Adrenal gland (tissue), 12 donors: Measurements from ENCODE around the gene AGBL4. TPM values are rescaled to one million over a fixed set of nuclear protein-coding genes. Genes with fewer than 3 reads are reported as not detected.
A peak's percentile ranks its signal among the peaks of the same experiment; 100 is the strongest.

Experiments used
- DNase-seq, 7 donors: peaks; one replicate each; pipeline ENCODE4 v3.0.0-alpha.2; 2019 to 2020
- H3K27ac ChIP-seq, 5 donors: fragments of 200-600 bp; sonication (generic) in 4 of 5; 1 replicate in 3 of 5; 2 replicates in 2 of 5; pipeline versions ENCODE4 v1.5.1 to v1.8.0; 2016 to 2020; ENCODE audit warnings: mild to moderate bottlenecking in 1 of 5
- H3K27me3 ChIP-seq: fragments of 200-600 bp; 2 replicates; pipeline ENCODE4 v1.8.0; 2021
- H3K36me3 ChIP-seq, 2 donors: fragments of 200-600 bp; replicated peaks in 1 of 2; 1 replicate in 1 of 2; 2 replicates in 1 of 2; pipeline versions ENCODE4 v1.5.1 to v1.8.0; 2018 to 2022
- H3K4me1 ChIP-seq, 2 donors: fragments of 200-600 bp; replicated peaks in 1 of 2; 1 replicate in 1 of 2; 2 replicates in 1 of 2; pipeline versions ENCODE4 v1.5.1 to v1.8.0; 2018 to 2021
- H3K4me3 ChIP-seq, 4 donors: fragments of 200-600 bp; sonication (generic) in 3 of 4; one replicate each; pipeline ENCODE4 v1.5.1; 2016 to 2018
- H3K9me3 ChIP-seq, 3 donors: fragments of 200-600 bp; sonication (generic) in 1 of 3; replicated peaks in 1 of 3; 1 replicate in 2 of 3; 2 replicates in 1 of 3; pipeline versions ENCODE4 v1.5.1 to v1.8.0; 2016 to 2021
- POLR2A ChIP-seq, 2 donors: fragments of 450-650 bp; IDR thresholded peaks; one replicate each; pipeline ENCODE4 v1.6.1; 2017; ENCODE audit warnings: antibody characterized with exemption in 2 of 2, mild to moderate bottlenecking in 2 of 2, moderate library complexity in 1 of 2
- WGBS, 4 donors: extraction: QIAGEN DNeasy Blood & Tissue Kit in 2 of 4; methylation state at CpG; one replicate each; pipeline versions ENCODE4 v1.1.5 to v1.1.7; 2013 to 2017; 5-methylcytosine and 5-hydroxymethylcytosine counted together
- intact Hi-C, 2 donors: fragments of 100-400 bp; cut with DNase I; formaldehyde crosslinking; loops; one replicate each; pipeline versions ENCODE4 v1.14.1 to v1.15.0; 2022 to 2023
- polyA plus RNA-seq, 3 donors: library from polyadenylated mRNA; stranded (reverse); fragments of 200-250 nt in 2 of 3; fragments of 350-450 nt in 1 of 3; fragmentation: Illumina TruSeq in 1 of 3; extraction: RNeasy Lipid Tissue Mini Kit (QIAGEN cat#74804) in 1 of 3; gene quantifications; one replicate each; pipeline ENCODE4 v1.2.3, GENCODE V29; 2013 to 2014
- total RNA-seq, 9 donors: library from RNA; depleted of rRNA in 4 of 9; stranded (reverse); fragments of >200 nt in 4 of 9; fragments of 120-200 nt in 1 of 9; fragmentation: NEBNext Ultra II Directional in 1 of 9; extraction: Animal tissue kit (Norgen Biotek cat#: 25700) in 1 of 9; gene quantifications; one replicate each; pipeline versions ENCODE4 v1.1.0 to v1.2.4, GENCODE V29; 2013 to 2023
- TF ChIP-seq, protein P1 (sequence below), 6 experiments: fragments of 450-650 bp in 4 of 6; fragments of 200-600 bp in 2 of 6; sonication (generic) in 1 of 6; IDR thresholded peaks; 1 replicate in 5 of 6; 2 replicates in 1 of 6; pipeline versions ENCODE4 v1.5.1 to v1.8.0; 2016 to 2021; ENCODE audit warnings: antibody characterized with exemption in 6 of 6, mild to moderate bottlenecking in 2 of 6, moderate library complexity in 1 of 6
- donor health status: healthy with polysubstance abuse.
- donor health status: Bipolar disorder and iron deficiency.
- donor health status: DM: yes; HTN: yes; CAD: no.
- donor health status: DM: no; HTN: no; CAD: no.
- donor health status: DM: no; HTN: no; CAD: no.
- donor health status: DM: yes; HTN: yes; CAD: no.

AGBL4 gene
- total and polyA plus RNA-seq, 12 donors = 0.10 to 1.9 (median 0.80) TPM; not detected in 2

DNA sequence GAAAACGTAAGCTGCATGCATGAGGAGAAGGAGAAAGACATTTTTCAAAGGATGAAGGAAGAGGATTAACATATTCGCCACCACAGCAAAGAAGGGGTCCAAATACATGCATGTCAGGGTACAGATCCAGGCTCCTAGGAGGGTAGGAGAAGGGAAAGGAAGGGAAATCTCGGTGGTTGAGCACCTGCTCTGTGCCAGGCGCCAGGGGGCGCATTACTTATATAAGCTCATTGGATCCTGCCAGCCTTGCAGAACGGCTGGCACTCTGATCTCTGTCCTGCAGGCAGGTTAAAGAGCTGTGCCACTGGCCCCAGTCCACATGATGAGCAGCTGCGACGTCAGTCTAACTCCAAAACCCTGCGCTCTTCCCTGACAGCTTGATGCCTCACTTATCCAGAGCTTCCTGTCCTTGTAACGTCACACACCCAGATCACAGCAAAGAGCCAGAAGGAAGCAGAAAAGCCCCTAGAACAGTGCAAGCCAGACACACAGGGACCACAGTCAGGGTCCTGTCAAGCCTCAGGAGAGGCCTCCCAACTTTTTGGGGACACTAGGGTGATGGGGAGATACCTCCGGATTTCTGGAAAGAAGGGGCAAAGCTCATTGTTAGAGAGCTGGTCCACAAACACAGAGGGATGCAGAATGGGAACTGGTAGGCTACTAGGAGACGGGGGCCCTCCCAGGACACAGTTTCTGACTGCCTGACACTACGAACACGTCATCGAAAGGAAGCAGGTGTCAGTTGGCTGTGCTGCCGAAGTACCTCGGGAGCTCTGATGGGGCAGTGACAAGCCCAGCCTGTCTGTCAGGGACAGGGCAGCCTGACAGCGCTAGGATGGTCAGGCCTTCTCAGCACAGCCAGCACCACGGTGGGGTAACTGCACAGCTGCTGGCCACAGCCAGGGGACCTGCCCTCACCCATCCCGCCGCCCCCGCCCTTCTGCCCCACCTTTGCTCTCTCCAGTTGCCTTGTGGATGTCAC is 1346.2 kb downstream of the AGBL4 start:
- 42 to 57% (median 48%) methylated on average over 8 to 22 of the region's 22 CpGs for WGBS, 4 donors
- H3K27ac ChIP-seq = peak overlapping the region in 2 of 5 donors; percentile 16 to 31
- H3K27me3 ChIP-seq = no peaks in the 10 kb centered on the region
- H3K4me3 ChIP-seq = no peak overlapping the region
- no peaks in the 10 kb centered on the region for H3K36me3 ChIP-seq
- no peaks in the 10 kb centered on the region for H3K9me3 ChIP-seq
- intact Hi-C loops = no loop called here
- peak in 1 of 2 donors; percentile 33 for TF ChIP-seq POLR2A (IDR thresholded peaks at IDR 0.05)
- TF ChIP-seq, protein P1, sequence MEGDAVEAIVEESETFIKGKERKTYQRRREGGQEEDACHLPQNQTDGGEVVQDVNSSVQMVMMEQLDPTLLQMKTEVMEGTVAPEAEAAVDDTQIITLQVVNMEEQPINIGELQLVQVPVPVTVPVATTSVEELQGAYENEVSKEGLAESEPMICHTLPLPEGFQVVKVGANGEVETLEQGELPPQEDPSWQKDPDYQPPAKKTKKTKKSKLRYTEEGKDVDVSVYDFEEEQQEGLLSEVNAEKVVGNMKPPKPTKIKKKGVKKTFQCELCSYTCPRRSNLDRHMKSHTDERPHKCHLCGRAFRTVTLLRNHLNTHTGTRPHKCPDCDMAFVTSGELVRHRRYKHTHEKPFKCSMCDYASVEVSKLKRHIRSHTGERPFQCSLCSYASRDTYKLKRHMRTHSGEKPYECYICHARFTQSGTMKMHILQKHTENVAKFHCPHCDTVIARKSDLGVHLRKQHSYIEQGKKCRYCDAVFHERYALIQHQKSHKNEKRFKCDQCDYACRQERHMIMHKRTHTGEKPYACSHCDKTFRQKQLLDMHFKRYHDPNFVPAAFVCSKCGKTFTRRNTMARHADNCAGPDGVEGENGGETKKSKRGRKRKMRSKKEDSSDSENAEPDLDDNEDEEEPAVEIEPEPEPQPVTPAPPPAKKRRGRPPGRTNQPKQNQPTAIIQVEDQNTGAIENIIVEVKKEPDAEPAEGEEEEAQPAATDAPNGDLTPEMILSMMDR (IDR thresholded peaks at IDR 0.05) = peak; percentile 59 to 79 (median 78)
- H3K4me1 ChIP-seq = peaks cover 19 to 31% of the 10 kb centered on the region in 2 donors
- peak; percentile 84 to 92 (median 87) for DNase-seq

DNA sequence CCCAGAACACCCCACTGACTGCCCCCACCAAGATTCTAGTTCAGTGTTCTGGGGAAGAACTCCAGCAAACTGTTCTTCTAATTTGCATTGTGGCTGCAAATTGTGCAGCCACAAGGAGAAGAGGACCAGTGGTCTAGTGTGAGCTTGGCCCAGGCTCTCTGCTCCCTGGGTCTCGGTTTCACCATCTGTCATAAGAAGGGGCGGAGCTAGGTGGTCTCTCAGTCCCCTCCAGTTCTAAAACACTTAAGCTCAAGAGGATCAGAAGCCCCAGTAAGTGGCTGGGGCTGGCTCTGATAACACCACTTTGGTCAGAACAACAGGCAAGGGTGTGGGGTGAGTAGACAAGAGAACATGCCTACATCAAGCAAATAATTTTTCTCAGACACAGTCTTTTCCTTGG is 1346.9 kb downstream of the AGBL4 start:
- H3K27ac ChIP-seq = no peak overlapping the region
- intact Hi-C loops = no loop called here
- H3K4me3 ChIP-seq = no peak overlapping the region
- DNase-seq = no peak
- WGBS, 4 donors = 44 to 78% (median 73%) methylated on average over 2 of the region's 2 CpGs; no CpG with 5 or more reads in 1 of the 4 donors
- TF ChIP-seq, protein P1 (IDR thresholded peaks at IDR 0.05) = no peak
- no peak for TF ChIP-seq POLR2A (IDR thresholded peaks at IDR 0.05)
- H3K36me3 ChIP-seq = no peaks in the 10 kb centered on the region
- H3K9me3 ChIP-seq = no peaks in the 10 kb centered on the region
- no peaks in the 10 kb centered on the region for H3K27me3 ChIP-seq
- peaks cover 19 to 31% of the 10 kb centered on the region in 2 donors for H3K4me1 ChIP-seq

DNA sequence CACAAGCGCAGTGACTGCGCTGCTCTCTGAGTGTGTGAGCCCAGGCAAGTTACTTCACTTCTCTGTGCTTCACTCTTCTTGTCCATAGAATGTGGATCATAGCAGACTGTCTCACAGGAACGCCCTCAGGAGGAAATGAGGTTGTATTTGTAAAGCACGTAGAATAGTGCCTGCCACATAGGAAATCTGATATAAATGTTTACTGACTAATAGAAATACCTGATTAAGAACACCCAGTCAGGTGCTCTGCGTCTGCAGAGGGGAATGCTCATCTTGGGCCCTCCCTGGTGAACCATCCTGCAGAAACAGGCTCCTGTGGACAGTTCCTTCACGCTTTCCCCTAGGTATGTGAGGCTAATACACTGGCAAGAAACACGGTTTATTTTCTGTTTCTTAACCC is 1347.4 kb downstream of the AGBL4 start:
- Histone ChIP-seq H3K4me1 (peaks cover 18 to 30% of the 10 kb centered on the region in 2 donors), H3K9me3 (no peaks in the 10 kb centered on the region), H3K36me3 (no peaks in the 10 kb centered on the region), H3K27ac (no peak overlapping the region), H3K4me3 (no peak overlapping the region), H3K27me3 (no peaks in the 10 kb centered on the region)
- 90 to 95% (median 92%) methylated on average over 6 to 7 of the region's 7 CpGs for WGBS, 4 donors
- intact Hi-C loops = no loop called here
- DNase-seq = no peak
- TF ChIP-seq, protein P1 (IDR thresholded peaks at IDR 0.05) = no peak
- no peak for TF ChIP-seq POLR2A (IDR thresholded peaks at IDR 0.05)

DNA sequence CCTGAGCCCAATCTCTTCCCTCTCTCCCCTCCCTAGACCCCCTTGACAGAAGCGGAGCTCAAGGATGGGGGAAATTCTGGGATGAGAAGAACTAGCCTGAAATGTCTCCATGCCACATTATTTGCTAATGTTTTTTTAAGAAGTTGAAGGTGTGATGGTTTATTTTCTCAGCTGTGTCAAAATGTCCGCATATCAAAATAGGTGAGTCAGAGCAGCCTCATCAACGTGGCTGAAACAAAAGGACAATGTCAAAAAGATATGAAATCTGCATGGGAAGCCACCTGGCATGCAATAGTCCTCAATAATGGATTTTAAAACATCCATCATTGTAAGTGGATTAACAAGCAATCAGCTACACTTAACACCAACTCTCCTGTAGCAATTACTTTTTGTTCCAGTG is 1348.5 kb downstream of the AGBL4 start:
- Histone ChIP-seq H3K9me3 (no peaks in the 10 kb centered on the region), H3K27ac (no peak overlapping the region), H3K4me3 (no peak overlapping the region), H3K36me3 (no peaks in the 10 kb centered on the region), H3K27me3 (no peaks in the 10 kb centered on the region), H3K4me1 (peaks cover 9 to 19% of the 10 kb centered on the region in 2 donors)
- WGBS, 4 donors = 40 to 53% (median 52%) methylated on average over 3 of the region's 3 CpGs
- DNase-seq = no peak
- TF ChIP-seq, protein P1 (IDR thresholded peaks at IDR 0.05) = no peak
- intact Hi-C loops = no loop called here
